Cardiac muscle cell (in vitro differentiated cells and primary cell): ENCODE measurements around the gene DTX3. TPM values are rescaled to one million over a fixed set of nuclear protein-coding genes. Genes with fewer than 3 reads are reported as not detected.
"Not testable (repeated sequence)": the region's sequence is repeated elsewhere in the genome, so short reads cannot be mapped to it uniquely, and the experiment has no call there.

Experiments
- DNase-seq, 2 donors: peaks; one replicate each; pipeline versions ENCODE4 v3.0.0 to v3.0.0-alpha.2; 2010 to 2017; ENCODE audit warnings: low read depth in 1 of 2, low spot score in 1 of 2
- H3K27ac ChIP-seq: fragments of 200-600 bp; sonication (generic); 2 replicates; pipeline ENCODE4 v1.5.1; 2016
- H3K27me3 ChIP-seq: fragments of 200-600 bp; sonication (generic); 2 replicates; pipeline ENCODE4 v1.6.0; 2016; ENCODE audit warnings: control low read depth
- H3K36me3 ChIP-seq: fragments of 200-600 bp; sonication (generic); 2 replicates; pipeline ENCODE4 v1.5.1; 2016; ENCODE audit warnings: control low read depth
- H3K4me1 ChIP-seq: fragments of 200-600 bp; sonication (generic); 2 replicates; pipeline ENCODE4 v1.8.1; 2017; ENCODE audit warnings: low read depth, mild to moderate bottlenecking, mixed run types
- H3K4me3 ChIP-seq: fragments of 200-600 bp; sonication (generic); 2 replicates; pipeline ENCODE4 v1.5.1; 2016; ENCODE audit warnings: mild to moderate bottlenecking
- H3K9me3 ChIP-seq: fragments of 200-600 bp; sonication (generic); 2 replicates; pipeline ENCODE4 v1.5.1; 2017; ENCODE audit warnings: low read depth, mild to moderate bottlenecking, control low read depth
- CTCF ChIP-seq: IDR thresholded peaks from 2 replicates; pipeline ENCODE4 v1.5.1; 2012; ENCODE audit warnings: low read depth, mild to moderate bottlenecking, low read length
- polyA plus RNA-seq: library from polyadenylated mRNA; unstranded; fragments of >200 nt; fragmentation: Nextera tagmentation; extraction: Ambion mirVana; gene quantifications from 2 replicates; pipeline ENCODE4 v1.2.1, GENCODE V29; 2016
- total RNA-seq: library from RNA; depleted of rRNA; stranded (reverse); fragments of >200 nt; gene quantifications from 2 replicates; pipeline ENCODE4 v1.2.3, GENCODE V29; 2016

The DTX3 gene
- total and polyA plus RNA-seq, 2 experiments from 2014 or later = 44.5 to 59.0 TPM

DNA sequence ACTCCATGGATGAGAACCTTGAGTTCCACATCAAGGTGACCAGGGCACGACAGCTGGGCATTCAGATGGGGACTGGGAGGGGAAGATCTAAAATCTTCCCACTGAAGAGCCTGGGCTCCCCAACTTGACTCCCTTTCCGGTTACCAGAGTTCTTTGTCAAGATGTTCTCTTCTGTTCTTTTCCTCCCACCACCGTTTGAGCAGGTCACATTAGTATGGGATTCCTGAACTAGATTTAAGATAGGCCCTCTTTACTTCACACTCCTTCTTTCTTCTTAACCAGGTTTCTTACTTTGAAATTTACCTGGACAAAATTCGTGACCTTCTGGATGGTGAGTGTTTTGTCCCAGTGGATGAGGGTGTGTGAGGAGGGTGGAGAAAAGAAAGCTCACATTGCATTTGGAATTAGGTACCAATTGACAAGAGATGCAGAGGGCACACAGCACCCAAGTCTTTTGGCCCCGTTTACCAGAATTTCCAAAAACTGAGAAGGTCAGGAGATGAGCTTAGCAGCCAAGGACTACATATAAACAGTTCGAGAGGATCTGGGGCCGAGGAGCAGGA is 40.4 kb upstream of the DTX3 start:
- DNase-seq = no peak
- no peaks in the 10 kb centered on the region for H3K36me3 ChIP-seq
- H3K4me3 ChIP-seq = no peak overlapping the region
- no peak overlapping the region for H3K27ac ChIP-seq
- H3K27me3 ChIP-seq = peaks cover 10% of the 10 kb centered on the region
- TF ChIP-seq CTCF = no peak
- no peaks in the 10 kb centered on the region for H3K9me3 ChIP-seq
- H3K4me1 ChIP-seq = no peaks in the 10 kb centered on the region

DNA sequence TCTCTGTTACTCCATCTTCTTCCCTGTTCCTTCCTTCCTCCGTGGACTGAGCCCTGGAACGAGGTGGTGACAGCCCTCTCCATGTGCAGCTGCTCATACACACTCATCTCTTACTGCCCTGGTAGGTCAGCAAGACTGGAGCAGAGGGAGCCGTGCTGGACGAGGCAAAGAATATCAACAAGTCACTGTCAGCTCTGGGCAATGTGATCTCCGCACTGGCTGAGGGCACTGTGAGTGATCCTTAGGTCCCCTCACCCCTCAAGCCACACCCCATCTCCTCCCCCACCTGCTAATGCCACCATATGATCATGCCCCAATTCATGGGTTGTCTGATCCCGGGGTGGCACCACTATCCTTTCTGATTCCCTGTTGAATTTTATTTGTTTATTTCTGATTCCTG is 35.8 kb upstream of the DTX3 start:
- Histone ChIP-seq H3K4me1 (no peaks in the 10 kb centered on the region), H3K4me3 (no peak overlapping the region), H3K36me3 (no peaks in the 10 kb centered on the region), H3K9me3 (no peaks in the 10 kb centered on the region), H3K27me3 (no peaks in the 10 kb centered on the region), H3K27ac (no peak overlapping the region)
- DNase-seq = peak in 1 of 2 donors; percentile 24
- TF ChIP-seq CTCF = no peak

GRCh38 chr12:57569858-57570257 is 34.8 kb upstream of the DTX3 start:
- Histone ChIP-seq H3K4me3 (no peak overlapping the region), H3K27me3 (no peaks in the 10 kb centered on the region), H3K27ac (no peak overlapping the region), H3K4me1 (no peaks in the 10 kb centered on the region), H3K9me3 (no peaks in the 10 kb centered on the region), H3K36me3 (no peaks in the 10 kb centered on the region)
- TF ChIP-seq CTCF = no peak
- DNase-seq = no peak

- DNase-seq, H3K4me3 ChIP-seq, H3K9me3 ChIP-seq, H3K36me3 ChIP-seq, H3K4me1 ChIP-seq, H3K27me3 ChIP-seq, H3K27ac ChIP-seq: not testable (repeated sequence)
Measured at GRCh38 chr12:57570438-57570837, 34.2 kb upstream of the DTX3 start.

GRCh38 chr12:57571926-57572762 is 32.5 kb upstream of the DTX3 start:
- H3K4me1 ChIP-seq = no peaks in the 10 kb centered on the region
- no peaks in the 10 kb centered on the region for H3K9me3 ChIP-seq
- no peaks in the 10 kb centered on the region for H3K27me3 ChIP-seq
- no peak overlapping the region for H3K4me3 ChIP-seq
- no peak overlapping the region for H3K27ac ChIP-seq
- DNase-seq = no peak
- TF ChIP-seq CTCF = no peak
- H3K36me3 ChIP-seq = no peaks in the 10 kb centered on the region

DNA sequence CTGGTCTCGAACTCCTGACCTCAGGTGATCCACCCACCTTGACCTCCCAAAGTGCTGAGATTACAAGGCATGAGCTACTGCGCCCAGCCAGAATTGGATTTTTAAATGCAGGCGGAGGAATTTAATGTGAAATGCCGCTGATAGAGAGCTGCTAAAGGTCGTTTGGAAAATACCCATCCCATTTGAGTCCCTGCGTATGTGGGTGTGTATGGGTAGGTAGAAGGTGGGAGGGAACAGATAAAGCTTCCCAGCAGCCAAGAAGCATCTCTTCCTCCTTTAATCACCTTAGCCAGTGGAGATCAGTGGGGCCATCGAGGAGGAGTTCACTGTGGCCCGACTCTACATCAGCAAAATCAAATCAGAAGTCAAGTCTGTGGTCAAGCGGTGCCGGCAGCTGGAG is 29.8 kb upstream of the DTX3 start:
- Histone ChIP-seq H3K27ac (no peak overlapping the region), H3K36me3 (no peaks in the 10 kb centered on the region), H3K4me1 (no peaks in the 10 kb centered on the region), H3K9me3 (no peaks in the 10 kb centered on the region), H3K4me3 (no peak overlapping the region), H3K27me3 (no peaks in the 10 kb centered on the region)
- DNase-seq = no peak
- TF ChIP-seq CTCF = no peak
